HCT116 (cell line): Measurements from ENCODE around the gene MRFAP1. TPM values are rescaled to one million over a fixed set of nuclear protein-coding genes. Genes with fewer than 3 reads are reported as not detected.
"Not testable (repeated sequence)": the region's sequence is repeated elsewhere in the genome, so short reads cannot be mapped to it uniquely, and the experiment has no call there.

Source experiments
- ATAC-seq: fragments of 200-7000 bp; cut with Tn5 transposase; 2 replicates; pipeline ENCODE4 v1.9.1; 2020; ENCODE audit warnings: mild to moderate bottlenecking, moderate library complexity
- BruUV-seq: library from RNA; stranded (reverse); fragments of 400-500 nt; replicated peaks from 2 replicates; lab custom pipeline; 2021; lab: Mats Ljungman, UMichigan
- CTCF ChIA-PET: fragments of 300-600 bp; sonication (Branson Sonifier 250); formaldehyde crosslinking; loops from one replicate; lab custom pipeline; 2021; ENCODE audit warnings: antibody characterized with exemption; lab: Charles Lee
- POLR2A ChIA-PET: fragments of 300-600, 350-600 bp; sonication (Branson Sonifier 250); formaldehyde crosslinking; loops from one replicate; lab custom pipeline; 2021; ENCODE audit warnings: antibody characterized with exemption; lab: Charles Lee
- RAD21 ChIA-PET, 2 experiments: fragments of 300-600 bp; sonication (Branson Sonifier 250); formaldehyde crosslinking; loops; one replicate each; lab custom pipeline; 2023; ENCODE audit warnings: low total read pairs in 2 of 2; ENCODE audit not compliant: uncharacterized antibody in 2 of 2, unreplicated experiment in 2 of 2, low non-redundant PET in 1 of 2; lab: Charles Lee
- DNase-seq: peaks from one replicate; pipeline ENCODE4 v3.0.0-alpha.2; 2010; ENCODE audit warnings: low read depth, low spot score
- H2AFZ ChIP-seq: fragments of 200-600 bp; shearing (Covaris generic), sonication (generic); 2 replicates; pipeline ENCODE4 v1.6.1; 2017; ENCODE audit warnings: low read depth, mixed run types, mixed read lengths, antibody characterized with exemption, low read length; ENCODE audit not compliant: poor library complexity, severe bottlenecking
- H3K27ac ChIP-seq: 2 replicates; pipeline ENCODE4 v1.5.1; 2012; ENCODE audit warnings: low read depth, low read length
- H3K27me3 ChIP-seq: fragments of 200-600 bp; sonication (generic); 2 replicates; pipeline ENCODE4 v1.6.1; 2016; ENCODE audit warnings: mixed run types, low read length, mixed read lengths; ENCODE audit not compliant: insufficient read depth
- H3K36me3 ChIP-seq, 2 experiments: fragments of 200-500 bp in 1 of 2; fragments of 200-600 bp in 1 of 2; sonication (Bioruptor generic) in 1 of 2; sonication (generic) in 1 of 2; 2 replicates each; pipeline versions ENCODE4 v1.5.1 to v1.6.1; 2014 to 2016; ENCODE audit warnings: low read length in 2 of 2, inconsistent platforms in 1 of 2, mixed read lengths in 1 of 2, mixed run types in 1 of 2; ENCODE audit not compliant: insufficient read depth in 2 of 2, control insufficient read depth in 1 of 2
- H3K4me1 ChIP-seq, 2 experiments: fragments of 200-600 bp in 1 of 2; sonication (generic) in 1 of 2; 2 replicates each; pipeline versions ENCODE4 v1.5.1 to v1.6.1; 2012 to 2017; ENCODE audit warnings: low read length in 2 of 2, inconsistent platforms in 1 of 2, mild to moderate bottlenecking in 1 of 2, mixed read lengths in 1 of 2, mixed run types in 1 of 2, moderate library complexity in 1 of 2; ENCODE audit not compliant: insufficient read depth in 2 of 2, control insufficient read depth in 1 of 2
- H3K4me2 ChIP-seq: fragments of 200-600 bp; sonication (generic); 2 replicates; pipeline ENCODE4 v1.6.1; 2017; ENCODE audit warnings: mixed run types, low read length, mixed read lengths
- H3K4me3 ChIP-seq, 2 experiments: fragments of 200-600 bp in 1 of 2; sonication (generic) in 1 of 2; replicated peaks in 1 of 2; 2 replicates each; pipeline ENCODE4 v1.5.1; 2011 to 2016; ENCODE audit warnings: low read length in 2 of 2, control low read depth in 1 of 2, low read depth in 1 of 2, mild to moderate bottlenecking in 1 of 2, mixed read lengths in 1 of 2, mixed run types in 1 of 2
- H3K79me2 ChIP-seq: fragments of 200-600 bp; sonication (generic); 2 replicates; pipeline ENCODE4 v1.6.1; 2017; ENCODE audit warnings: mild to moderate bottlenecking, mixed run types, low read length, moderate library complexity, mixed read lengths; ENCODE audit not compliant: insufficient read depth
- H3K9ac ChIP-seq: fragments of 200-600 bp; sonication (generic); 2 replicates; pipeline ENCODE4 v1.6.1; 2016; ENCODE audit warnings: low read length, mixed read lengths
- H3K9me2 ChIP-seq: fragments of 200-600 bp; sonication (generic), shearing (Covaris generic); 2 replicates; pipeline ENCODE4 v1.6.1; 2017; ENCODE audit warnings: mixed run types, mild to moderate bottlenecking, moderate library complexity; ENCODE audit not compliant: insufficient read depth
- H3K9me3 ChIP-seq, 2 experiments: fragments of 200-500 bp in 1 of 2; fragments of 200-600 bp in 1 of 2; sonication (Bioruptor generic) in 1 of 2; sonication (generic) in 1 of 2; 2 replicates each; pipeline ENCODE4 v1.6.1; 2014 to 2017; ENCODE audit warnings: low read length in 2 of 2, mixed read lengths in 2 of 2, inconsistent platforms in 1 of 2, low read depth in 1 of 2, mild to moderate bottlenecking in 1 of 2, mixed run types in 1 of 2, moderate library complexity in 1 of 2; ENCODE audit not compliant: control insufficient read depth in 1 of 2, insufficient read depth in 1 of 2
- H4K20me1 ChIP-seq: fragments of 200-600 bp; sonication (generic), shearing (Covaris generic); 2 replicates; pipeline ENCODE4 v1.6.1; 2017; ENCODE audit warnings: mixed run types, mild to moderate bottlenecking, moderate library complexity; ENCODE audit not compliant: insufficient read depth
- CBX3 ChIP-seq: IDR thresholded peaks from 2 replicates; pipeline ENCODE4 v1.6.1; 2012; ENCODE audit warnings: low read depth
- POLR2A ChIP-seq: IDR thresholded peaks from 2 replicates; pipeline ENCODE4 v1.7.0; 2011; ENCODE audit warnings: borderline replicate concordance; ENCODE audit not compliant: insufficient read depth, insufficient read length; ENCODE audit errors: extremely low read depth
- POLR2AphosphoS5 ChIP-seq: IDR thresholded peaks from 2 replicates; pipeline ENCODE4 v1.6.1; 2011; ENCODE audit warnings: mild to moderate bottlenecking, low read depth, low read length, moderate library complexity
- intact Hi-C: fragments of 100-400 bp; cut with micrococcal nuclease; formaldehyde crosslinking; loops from 2 replicates; pipeline ENCODE4 v1.10.0; 2022
- total RNA-seq: library from RNA; stranded (reverse); gene quantifications from one replicate; pipeline ENCODE4 v1.2.1, GENCODE V29; 2021; ENCODE audit not compliant: unreplicated experiment
- TF ChIP-seq, protein P1 (sequence below): IDR thresholded peaks from 2 replicates; pipeline ENCODE4 v1.6.1; 2011; ENCODE audit warnings: mild to moderate bottlenecking, low read length, moderate library complexity; ENCODE audit not compliant: insufficient replicate concordance; ENCODE audit errors: extremely low read depth

The MRFAP1 gene
- total RNA-seq, 1 experiment from 2014 or later: 313 TPM

DNA sequence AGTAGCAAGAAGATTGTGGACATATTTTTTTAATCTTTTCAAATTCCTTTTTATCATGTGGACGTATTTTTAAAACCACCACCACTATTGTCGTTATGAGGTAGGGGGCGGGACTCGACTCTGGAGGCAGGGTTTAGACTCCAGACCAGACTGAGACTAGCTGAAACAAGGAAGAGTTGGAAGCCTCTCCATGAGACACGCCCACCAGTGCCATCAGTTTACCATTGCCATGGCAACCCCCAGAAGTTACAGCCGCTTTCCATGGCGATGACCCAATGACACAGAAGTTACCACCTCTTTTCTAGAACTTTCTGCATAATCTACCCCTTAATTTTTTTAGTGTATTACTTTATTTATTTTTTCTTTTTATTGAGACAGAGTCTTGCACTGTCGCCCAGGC lies 8.7 kb downstream of the MRFAP1 start:
- Histone ChIP-seq H3K9me3 (no peaks in the 10 kb centered on the region), H4K20me1 (no peaks in the 10 kb centered on the region), H3K27ac (no peak overlapping the region), H3K79me2 (no peaks in the 10 kb centered on the region), H3K9me2 (no peaks in the 10 kb centered on the region), H3K4me2 (no peak overlapping the region), H3K36me3 (no peaks in the 10 kb centered on the region), H3K4me1 (no peaks in the 10 kb centered on the region), H3K9ac (no peak overlapping the region), H2AFZ (no peak overlapping the region), H3K27me3 (no peaks in the 10 kb centered on the region), H3K4me3 (no peak overlapping the region)
- no peak for DNase-seq
- intact Hi-C loops: no loop called here
- no peak for ATAC-seq
- RAD21 ChIA-PET: no interaction called here
- TF ChIP-seq POLR2A (no peak), POLR2AphosphoS5 (no peak), CBX3 (no peak)
- TF ChIP-seq, protein P1, sequence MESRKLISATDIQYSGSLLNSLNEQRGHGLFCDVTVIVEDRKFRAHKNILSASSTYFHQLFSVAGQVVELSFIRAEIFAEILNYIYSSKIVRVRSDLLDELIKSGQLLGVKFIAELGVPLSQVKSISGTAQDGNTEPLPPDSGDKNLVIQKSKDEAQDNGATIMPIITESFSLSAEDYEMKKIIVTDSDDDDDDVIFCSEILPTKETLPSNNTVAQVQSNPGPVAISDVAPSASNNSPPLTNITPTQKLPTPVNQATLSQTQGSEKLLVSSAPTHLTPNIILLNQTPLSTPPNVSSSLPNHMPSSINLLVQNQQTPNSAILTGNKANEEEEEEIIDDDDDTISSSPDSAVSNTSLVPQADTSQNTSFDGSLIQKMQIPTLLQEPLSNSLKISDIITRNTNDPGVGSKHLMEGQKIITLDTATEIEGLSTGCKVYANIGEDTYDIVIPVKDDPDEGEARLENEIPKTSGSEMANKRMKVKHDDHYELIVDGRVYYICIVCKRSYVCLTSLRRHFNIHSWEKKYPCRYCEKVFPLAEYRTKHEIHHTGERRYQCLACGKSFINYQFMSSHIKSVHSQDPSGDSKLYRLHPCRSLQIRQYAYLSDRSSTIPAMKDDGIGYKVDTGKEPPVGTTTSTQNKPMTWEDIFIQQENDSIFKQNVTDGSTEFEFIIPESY: no peak
- POLR2A ChIA-PET: no interaction called here
- CTCF ChIA-PET: no interaction called here
- no TSS peak for BruUV-seq

- CTCF ChIA-PET, RAD21 ChIA-PET, H4K20me1 ChIP-seq, H3K4me1 ChIP-seq, H3K36me3 ChIP-seq, H3K79me2 ChIP-seq, H3K9ac ChIP-seq, H2AFZ ChIP-seq, BruUV-seq, H3K9me3 ChIP-seq, H3K9me2 ChIP-seq, H3K27me3 ChIP-seq, H3K27ac ChIP-seq, H3K4me3 ChIP-seq, ATAC-seq, intact Hi-C loops, H3K4me2 ChIP-seq, DNase-seq: not testable (repeated sequence)
- POLR2A ChIA-PET: interaction anchor here (2.2 kb wide), 1 partner anchor 19 kb away, joined by 7 read pairs; a partner anchor contains a TSS
Observed at GRCh38 chr4:6654211-6654610, 13.7 kb downstream of the MRFAP1 start.

DNA sequence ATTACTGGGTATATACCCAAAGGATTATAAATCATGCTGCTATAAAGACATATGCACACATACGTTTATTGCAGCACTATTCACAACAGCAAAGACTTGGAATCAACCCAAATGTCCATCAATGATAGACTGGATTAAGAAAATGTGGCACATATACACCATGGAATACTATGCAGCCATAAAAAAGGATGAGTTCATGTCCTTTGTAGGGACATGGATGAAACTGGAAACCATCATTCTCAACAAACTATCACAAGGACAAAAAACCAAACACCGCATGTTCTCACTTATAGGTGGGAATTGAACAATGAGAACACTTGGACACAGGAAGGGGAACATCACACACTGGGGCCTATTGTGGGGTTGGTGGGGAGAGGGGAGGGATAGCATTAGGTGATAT lies 14.8 kb downstream of the MRFAP1 start:
- H3K27me3 ChIP-seq, H3K4me2 ChIP-seq, H3K4me3 ChIP-seq, BruUV-seq, intact Hi-C loops, ATAC-seq, H3K79me2 ChIP-seq, H4K20me1 ChIP-seq, H3K36me3 ChIP-seq, H2AFZ ChIP-seq, H3K9me2 ChIP-seq, H3K27ac ChIP-seq, RAD21 ChIA-PET, DNase-seq, CTCF ChIA-PET, H3K4me1 ChIP-seq, H3K9me3 ChIP-seq, H3K9ac ChIP-seq: not testable (repeated sequence)
- POLR2A ChIA-PET: interaction anchor here (1.2 to 2.2 kb wide), 2 partner anchors 18 kb away, joined by 5 to 7 read pairs; a partner anchor contains a TSS
